Subcutaneous adipose tissue (tissue), 4 donors: ENCODE measurements around the gene ZSWIM5. TPM values are rescaled to one million over a fixed set of nuclear protein-coding genes. Genes with fewer than 3 reads are reported as not detected.

Source experiments
- CTCF ChIP-seq: fragments of 450-650 bp; IDR thresholded peaks from one replicate; pipeline ENCODE4 v1.5.1; 2016; ENCODE audit warnings: low read depth, mild to moderate bottlenecking, control low read depth, antibody characterized with exemption, moderate library complexity
- total RNA-seq, 4 donors: library from RNA; depleted of rRNA; stranded (reverse); fragments of >200 nt; gene quantifications; one replicate each; pipeline ENCODE4 v1.1.0, GENCODE V29; 2016

Gene ZSWIM5
- total RNA-seq, 4 donors from 2014 or later, result 0.85 to 1.3 (median 1.0) TPM

GRCh38 chr1:45170151-45170742 is 36.2 kb downstream of the ZSWIM5 start:
- no peak for TF ChIP-seq CTCF

GRCh38 chr1:45155957-45156356 is 50.4 kb downstream of the ZSWIM5 start:
- TF ChIP-seq CTCF, result no peak

- no peak for TF ChIP-seq CTCF
Measured at GRCh38 chr1:45155423-45155822, 51.0 kb downstream of the ZSWIM5 start.

GRCh38 chr1:45152126-45152525 is 54.3 kb downstream of the ZSWIM5 start:
- TF ChIP-seq CTCF, result no peak

- no peak for TF ChIP-seq CTCF
Measured at GRCh38 chr1:45148209-45148825, 58.1 kb downstream of the ZSWIM5 start.

GRCh38 chr1:45146833-45147232 is 59.6 kb downstream of the ZSWIM5 start:
- no peak for TF ChIP-seq CTCF

GRCh38 chr1:45141247-45142003 is 65.0 kb downstream of the ZSWIM5 start:
- TF ChIP-seq CTCF, result no peak
